Stimulated activated CD4-positive, alpha-beta T cell treated with anti-CD3 and anti-CD28 coated beads, Interleukin-1b, Interleukin-23, amount 100 ng/mL, for 48 hours (primary cell): ENCODE data around the gene ORAI1.
"Not testable (repeated sequence)": the region's sequence is repeated elsewhere in the genome, so short reads cannot be mapped to it uniquely, and the experiment has no call there.

Source experiments
- DNase-seq: peaks from one replicate; pipeline ENCODE4 v3.0.0-alpha.2; 2020

The ORAI1 gene

DNA sequence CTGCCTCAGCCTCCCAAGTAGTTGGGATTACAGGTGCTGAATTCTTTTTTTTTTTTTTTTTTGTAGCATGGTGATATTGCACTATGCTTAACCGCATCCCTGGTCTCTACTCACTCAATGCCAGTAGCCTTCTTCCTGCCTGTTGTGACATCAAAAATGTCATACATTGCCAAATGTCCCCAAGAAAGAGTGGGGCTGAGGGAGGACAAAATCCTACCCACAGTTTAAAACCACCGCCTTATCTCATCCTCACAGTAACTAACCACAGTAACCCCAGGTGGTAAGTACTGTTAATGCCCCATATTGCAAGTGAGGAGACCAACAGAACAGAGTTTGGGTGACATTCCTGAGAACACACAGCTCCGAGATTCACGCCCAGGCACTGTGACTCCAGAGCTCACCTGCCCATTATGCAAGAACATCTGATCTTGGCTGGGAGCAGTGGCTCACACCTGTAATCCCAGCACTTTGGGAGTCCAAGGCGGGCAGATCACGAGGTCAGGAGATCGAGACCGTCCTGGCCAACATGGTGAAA lies 23.6 kb downstream of the ORAI1 start:
- DNase-seq, result no peak

DNA sequence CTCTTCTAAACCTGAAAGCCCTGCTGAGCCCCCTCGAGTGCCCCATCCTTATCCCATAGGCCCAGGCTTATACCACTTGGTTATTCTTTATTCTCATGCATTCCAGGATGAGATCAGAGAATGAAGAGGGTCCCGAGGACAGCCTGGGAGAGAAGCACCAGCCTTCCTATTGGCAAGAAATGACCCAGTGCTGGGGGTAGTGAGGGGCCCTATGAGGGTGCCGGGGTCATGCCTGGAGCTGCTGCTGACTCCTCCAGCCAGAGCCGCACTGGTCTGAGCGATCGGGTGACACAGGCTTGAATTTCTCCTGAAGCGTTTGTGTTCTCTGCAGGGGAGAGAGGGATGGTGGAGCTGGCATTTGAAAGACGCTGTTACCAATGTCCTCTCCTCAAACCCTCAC lies 25.0 kb downstream of the ORAI1 start:
- DNase-seq, result no peak

DNA sequence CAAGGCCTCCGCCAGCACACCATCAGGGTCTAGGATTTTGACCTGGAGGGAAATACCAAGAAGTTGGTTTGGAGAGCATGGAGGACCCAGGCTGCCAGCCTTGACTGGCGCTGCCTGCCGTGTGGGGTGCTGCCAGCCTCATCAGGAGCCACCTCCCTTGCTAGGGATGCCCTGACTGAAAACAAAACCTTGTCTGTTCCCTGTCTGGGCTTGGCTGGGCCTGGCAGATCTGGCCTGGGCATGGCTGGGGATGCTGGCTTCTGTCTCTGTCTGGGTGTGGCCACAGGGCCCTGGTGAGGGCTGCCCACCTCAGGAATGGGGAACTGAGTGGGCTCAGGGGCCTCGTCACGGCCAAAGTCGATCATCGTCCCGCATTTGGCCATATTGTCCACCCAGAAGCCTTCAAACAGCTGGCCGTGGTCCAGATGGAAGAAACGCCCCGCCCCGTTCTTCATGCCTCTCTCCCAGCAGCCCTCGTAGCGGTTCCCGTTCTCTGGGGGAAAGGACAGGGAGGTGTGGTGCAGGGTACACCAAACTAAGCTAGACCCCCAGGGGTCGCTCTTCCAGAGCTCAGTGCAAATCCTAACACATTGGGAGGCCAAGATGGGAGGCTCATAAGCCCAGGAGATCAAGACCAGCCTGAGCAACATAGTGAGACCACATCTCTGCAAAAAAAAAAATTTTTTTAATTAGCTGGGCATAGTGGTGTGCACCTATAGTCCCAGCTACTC lies 26.6 kb downstream of the ORAI1 start:
- DNase-seq, result no peak

DNA sequence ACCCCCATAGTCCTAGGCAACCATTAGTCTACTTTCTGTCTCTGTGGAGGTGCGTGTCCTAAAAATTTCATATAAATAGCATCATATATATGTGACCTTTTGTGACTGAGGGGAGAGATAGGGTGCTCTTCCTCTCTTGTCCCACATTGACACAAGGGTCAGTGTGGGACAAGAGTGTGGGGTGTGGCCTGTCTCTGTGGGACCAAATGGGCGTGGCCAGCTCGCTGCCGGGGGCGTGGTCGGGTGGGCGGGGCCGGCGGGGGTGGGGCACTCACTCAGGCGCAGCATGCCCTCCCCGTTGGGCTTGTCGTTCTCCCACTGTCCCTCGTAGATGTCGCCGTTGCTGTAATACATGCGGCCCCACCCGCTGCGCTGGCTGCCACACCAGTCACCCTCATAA lies 27.7 kb downstream of the ORAI1 start:
- no peak for DNase-seq

DNA sequence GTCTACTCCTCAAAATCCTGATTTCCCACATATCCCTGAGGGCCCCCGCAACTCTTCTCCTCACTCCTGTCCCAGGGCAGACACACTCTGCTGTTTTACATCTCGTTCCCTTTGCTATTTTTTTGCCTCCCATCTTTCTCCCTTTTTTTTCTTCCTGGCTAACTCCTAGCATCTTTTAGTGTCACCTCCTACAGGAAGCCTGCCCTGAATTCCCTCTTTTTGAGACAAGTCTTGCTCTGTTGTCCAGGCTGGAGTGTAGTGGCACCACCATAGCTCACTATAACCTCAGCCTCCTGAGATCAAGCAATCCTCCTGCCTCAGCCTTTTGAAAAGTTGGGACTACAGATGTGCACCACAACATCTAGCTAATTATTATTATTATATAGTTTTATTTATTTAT lies 29.8 kb downstream of the ORAI1 start:
- DNase-seq, result no peak

DNA sequence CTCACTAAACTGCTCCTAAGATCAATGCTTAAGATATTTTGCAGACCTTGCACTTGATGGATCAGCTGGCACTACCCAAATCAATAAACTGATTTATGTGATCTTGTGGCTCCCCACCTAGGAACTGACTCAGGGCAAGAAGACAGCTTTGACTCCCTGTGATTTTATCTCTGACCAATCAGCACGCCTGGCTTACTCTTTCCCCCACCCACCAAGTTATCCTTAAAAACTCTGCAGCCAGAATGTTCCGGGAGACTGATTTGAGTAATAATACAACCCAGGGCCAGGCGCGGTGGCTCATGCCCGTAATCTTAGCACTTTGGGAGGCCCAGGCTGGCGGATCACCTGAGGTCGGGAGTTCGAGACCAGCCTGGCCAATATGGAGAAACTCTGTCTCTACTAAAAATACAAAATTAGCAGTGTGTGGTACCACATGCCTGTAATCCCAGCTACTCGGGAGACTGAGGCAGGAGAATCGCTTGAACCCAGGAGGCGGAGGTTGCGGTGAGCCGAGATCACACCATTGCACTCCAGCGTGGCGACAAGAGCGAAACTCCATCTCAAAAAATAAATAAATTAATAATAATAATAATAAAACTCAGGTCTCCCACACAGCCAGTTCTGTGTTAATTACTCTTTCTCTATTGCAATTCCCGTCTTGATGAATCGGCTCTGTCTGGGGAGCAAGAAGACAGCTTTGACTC lies 31.1 kb downstream of the ORAI1 start:
- DNase-seq, result peak; percentile 46

DNA sequence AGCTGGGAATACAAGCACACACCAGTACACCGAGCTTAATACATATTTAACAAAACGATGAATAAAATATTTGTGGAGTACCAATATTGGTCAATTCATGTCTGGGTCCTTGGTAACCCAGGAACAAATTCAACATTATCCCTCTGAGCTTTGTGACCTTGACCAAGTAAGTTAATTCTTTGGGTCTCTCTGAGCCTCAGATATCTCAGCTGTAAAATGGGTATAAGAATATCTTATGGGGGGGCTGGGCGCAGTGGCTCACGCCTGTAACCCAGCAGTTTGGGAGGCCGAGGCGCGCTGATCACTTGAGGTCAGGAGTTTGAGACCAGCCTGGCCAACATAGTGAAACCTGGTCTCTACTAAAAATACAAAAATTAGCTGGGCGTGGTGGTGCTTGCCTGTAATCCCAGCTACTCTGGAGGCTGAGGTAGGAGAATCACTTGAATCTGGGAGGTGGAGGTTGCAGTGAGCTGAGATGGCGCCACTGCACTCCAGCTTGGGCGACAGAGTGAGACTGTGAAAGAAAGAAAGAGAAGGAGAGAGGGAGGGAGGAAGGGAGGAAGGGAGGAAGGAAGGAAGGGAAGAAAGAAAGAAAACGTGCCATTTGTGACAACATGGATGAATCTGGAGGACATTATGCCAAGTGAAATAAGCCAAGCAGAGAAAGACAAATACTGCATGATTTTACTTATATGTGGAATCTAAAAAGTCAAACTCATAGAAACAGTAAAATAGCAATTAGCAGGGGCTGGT lies 35.2 kb downstream of the ORAI1 start:
- not testable (repeated sequence) for DNase-seq

DNA sequence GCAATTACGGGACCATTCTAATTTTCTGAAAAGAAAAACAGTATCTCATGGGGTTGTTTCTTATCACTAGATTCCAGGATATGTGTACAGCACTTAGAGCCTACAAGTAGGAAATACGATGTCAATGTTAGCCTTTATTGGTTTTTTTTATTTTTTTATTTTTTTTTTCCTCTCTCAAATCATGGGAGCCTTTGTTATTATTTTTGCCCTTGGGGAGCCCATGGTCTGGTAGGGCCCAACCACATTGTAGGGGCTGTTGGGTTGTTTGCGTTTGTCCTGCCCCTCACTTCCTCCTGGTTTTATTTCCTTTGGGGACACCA lies 37.2 kb downstream of the ORAI1 start:
- no peak for DNase-seq

DNA sequence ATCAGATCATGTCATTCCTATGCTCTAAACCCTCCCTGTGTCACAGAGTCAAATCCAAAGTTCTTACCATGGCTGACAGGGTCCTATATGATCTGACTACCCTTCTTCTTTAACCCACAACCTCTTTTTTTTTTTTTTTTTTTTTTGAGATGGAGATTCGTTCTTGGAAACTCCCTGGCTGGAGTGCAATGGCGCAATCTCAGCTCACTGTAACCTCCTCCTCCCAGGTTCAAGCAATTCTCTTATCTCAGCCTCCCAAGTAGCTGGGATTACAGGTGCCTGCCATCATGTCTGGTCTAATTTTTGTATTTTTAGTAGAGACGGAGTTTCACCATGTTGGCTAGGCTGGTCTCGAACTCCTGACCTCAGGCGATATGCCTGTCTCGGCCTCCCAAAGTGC lies 40.5 kb downstream of the ORAI1 start:
- DNase-seq, result not testable (repeated sequence)

DNA sequence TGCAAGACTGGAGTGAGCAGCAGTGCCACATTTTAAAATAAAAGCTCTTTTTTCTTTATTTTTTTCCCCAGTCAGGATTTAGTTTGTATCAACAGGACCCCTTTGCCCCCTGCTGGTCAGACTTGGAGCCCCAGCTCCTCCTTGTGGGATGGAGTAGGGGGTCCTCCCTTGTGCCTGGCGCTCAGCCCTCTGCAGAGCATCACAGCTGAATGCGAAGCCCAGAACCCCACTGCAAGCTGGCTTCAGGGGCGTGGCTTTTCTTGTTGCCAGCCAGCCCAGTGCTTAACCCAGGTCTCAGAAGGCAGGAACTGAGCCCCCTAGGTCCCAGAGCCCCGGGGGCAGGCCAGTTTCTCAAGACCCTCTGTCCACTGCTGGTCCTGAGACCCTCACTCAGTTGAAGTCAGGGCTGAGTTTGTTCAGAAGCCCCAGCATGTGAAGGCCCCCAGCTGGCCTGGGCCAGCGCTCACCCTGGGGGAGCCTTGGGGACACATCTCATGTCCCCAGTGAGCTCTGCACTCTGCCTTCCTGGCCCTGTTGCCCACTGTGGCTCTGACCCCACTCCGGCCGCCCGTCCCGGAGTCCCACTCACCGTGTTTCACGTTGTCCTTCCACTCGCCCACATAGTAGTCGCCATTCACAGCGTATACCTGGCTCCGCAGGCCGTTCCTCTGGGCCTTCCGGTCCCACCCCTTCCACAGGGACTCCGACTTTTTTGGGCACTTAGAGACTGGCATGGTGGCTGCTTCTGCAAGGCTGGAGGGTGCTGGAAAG lies 42.6 kb downstream of the ORAI1 start:
- peak; percentile 55 for DNase-seq

DNA sequence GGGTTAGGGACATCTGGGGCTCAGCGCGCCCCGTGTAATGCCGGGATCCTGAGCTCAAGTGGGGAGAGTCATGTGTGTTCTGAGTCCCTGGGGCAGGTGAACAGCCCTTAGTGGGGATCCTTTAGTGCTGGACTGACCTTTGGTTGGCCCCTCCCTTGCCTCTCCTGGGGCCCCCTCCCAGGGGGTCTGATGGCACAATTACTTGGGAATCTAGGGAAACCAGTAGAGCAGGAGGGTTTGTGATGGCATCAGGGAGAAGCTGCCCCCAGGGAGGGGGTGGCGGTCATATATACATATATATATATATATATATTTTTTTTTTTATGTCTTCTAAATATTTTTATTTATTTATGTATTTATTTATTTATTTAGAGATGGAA lies 43.2 kb downstream of the ORAI1 start, which contains the start of gene MORN3:
MORN3 (minus strand) TSS at position 134 of the 380 bp plus-strand sequence. CDS start 171 bp downstream, outside the sequence.
- DNase-seq, result no peak

DNA sequence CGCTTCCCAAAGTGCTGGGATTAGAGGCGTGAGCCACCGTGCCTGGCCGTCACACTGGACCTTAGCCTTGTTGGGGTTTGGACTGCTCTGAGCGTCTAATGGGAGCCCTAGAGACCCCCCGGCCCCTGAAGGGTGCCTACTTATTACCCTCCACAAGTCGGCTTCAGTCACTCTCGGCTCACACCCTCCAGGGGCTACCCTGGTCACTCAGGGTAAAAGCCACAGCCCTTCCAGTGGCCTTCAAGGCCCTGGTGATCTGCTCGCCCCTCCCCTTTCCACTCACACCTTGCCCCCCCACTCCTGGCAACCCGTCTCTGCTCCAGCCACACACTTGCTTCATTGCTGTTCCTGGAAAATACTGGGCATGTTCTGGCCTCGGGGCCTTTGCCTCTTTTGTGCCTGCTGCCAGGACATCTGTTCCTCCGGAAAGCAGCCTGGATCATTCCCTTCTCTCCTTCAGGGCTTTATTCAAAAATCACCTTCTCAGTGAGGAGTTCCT lies 46.7 kb downstream of the ORAI1 start:
- DNase-seq, result no peak

DNA sequence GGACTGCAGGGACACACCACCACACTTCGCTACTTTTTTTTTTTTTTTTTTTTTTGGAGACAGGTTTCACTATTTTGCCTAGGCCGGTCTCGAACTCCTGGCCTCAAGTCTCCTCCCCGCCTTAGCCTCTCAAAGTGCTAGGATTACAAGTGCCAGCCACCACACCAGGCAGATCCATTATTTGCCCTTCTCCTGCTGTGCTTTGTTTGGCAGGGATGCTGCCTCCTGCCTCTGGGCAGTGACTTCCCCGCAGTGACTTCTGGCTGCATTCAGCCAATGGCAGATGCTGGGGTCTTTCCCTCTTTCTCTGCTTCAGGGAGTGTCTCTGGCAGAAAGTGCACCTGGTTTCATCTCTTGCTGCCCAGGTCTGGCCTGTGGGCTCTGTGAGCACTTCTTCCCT lies 49.9 kb downstream of the ORAI1 start:
- DNase-seq, result no peak

DNA sequence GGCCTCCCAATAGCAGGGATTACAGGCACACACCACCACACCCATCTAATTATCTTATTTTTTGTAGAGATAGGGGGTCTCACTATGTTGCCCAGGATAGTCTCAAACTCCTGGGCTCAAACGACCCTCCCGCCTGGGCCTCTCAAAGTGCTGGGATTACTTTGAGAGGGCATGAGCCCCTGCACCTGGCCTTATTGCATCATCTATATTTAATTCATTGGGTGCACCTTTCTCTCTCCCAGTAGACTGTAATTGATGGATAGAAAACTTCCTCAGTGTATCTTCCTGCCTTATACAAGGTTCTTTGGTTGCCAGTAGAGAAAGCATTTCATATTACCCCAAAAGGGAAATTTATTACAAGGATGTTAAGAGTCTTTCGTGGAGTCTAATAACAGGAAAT lies 52.0 kb downstream of the ORAI1 start:
- DNase-seq, result no peak

DNA sequence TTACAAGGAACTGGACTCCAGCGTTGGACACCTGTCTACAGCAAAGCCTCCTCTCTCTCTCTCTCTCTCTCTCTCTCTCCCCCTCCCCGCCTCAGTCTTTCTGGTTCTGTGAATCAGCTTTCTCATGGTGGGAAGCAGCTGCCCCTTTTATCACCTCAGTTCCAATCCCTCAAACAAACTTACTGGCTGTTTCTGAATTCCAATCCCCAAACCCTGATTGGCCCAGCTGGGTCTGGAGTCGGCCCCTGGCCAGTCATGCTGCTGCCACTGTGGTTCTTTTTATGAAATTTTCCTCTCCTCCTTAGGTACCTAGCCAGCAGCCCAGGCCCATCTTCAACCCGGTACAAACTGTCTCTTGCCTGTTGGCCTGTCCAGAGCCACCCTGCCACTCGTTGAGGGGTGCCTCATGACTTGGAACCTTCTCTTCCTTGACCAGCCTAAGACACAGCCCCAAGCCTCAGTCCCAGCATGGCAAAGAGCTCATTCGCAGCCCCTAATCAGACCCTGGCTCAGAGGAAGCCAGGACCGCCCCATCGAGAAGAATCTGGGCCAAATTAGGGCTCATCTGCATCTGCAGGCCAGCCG lies 52.5 kb downstream of the ORAI1 start:
- DNase-seq, result no peak

DNA sequence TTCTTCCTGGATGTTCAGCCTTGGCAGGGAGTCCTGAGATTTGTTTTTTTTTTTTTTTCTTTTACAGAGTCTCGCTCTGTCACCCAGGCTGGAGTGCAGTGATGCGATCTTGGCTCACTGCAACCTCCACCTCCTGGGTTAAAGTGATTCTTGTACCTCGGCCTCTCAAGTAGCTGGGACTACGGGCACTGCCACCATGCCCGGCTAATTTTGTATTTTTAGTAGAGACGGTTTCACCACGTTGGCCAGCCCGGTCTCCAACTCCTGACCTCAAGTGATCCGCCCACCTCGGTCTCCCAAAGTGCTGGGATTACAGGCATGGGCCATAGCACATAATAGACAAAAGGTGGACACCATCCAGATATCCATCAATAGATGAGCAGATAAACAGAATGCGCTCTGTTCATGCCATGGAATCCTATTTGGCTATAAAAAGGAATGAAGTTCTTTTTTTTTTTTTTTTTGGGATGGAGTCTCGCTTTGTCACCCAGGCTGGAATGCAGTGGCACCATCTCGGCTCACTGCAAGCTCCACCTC lies 53.4 kb downstream of the ORAI1 start:
- not testable (repeated sequence) for DNase-seq

DNA sequence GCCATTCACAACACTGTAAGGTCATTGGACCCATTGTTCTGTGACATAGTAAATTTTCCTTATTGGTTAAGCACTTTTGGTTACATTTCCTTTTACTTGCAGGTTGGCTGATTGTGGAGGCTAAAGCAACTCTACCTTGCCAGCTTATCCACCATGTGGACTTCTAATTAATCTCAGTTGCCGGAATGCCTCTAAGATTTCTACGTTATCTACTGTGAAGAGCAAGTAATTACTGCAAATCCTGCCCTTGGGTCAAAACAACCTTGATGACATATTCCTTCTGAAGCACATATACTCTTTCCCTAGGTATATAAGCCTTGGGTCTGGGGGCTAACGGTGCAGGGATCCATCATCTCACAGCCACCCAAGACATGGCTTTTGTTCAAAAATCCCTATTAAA lies 62.6 kb downstream of the ORAI1 start:
- no peak for DNase-seq

DNA sequence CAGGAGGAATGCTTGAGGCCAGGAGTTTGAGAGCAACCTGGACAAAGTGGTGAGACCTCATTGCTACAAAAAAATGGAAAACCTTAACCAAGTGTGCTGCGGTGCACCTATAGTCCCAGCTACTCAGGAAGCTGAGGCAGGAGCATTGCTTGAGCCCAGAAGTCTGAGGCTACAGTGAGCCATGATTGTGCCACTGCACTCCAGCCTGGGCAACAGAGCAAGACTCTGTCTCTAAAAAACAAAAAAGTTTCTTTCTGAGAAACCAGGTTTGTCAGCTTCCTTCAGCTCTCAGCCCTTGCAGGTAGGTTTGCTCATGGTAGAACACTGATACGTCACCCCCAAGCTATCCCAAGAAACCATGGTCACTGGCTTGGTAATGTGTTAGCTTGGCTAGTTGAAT lies 63.1 kb downstream of the ORAI1 start:
- DNase-seq, result no peak
